Activated naive CD4-positive, alpha-beta T cell treated with Interleukin-2 at 50 U/mL for 16 hours (primary cell): ENCODE measurements around the gene WDR27.
"Not testable (repeated sequence)": the region's sequence is repeated elsewhere in the genome, so short reads cannot be mapped to it uniquely, and the experiment has no call there.

Experiments used
- DNase-seq: peaks from one replicate; pipeline ENCODE4 v3.0.0-alpha.2; 2020

WDR27 gene

GRCh38 chr6:169638915-169639314, 62.9 kb downstream of the WDR27 start:
- no peak for DNase-seq

- no peak for DNase-seq
These were observed 63.4 kb downstream of the WDR27 start for GRCh38 chr6:169638388-169638787.

- no peak for DNase-seq
These were observed 66.5 kb downstream of the WDR27 start for GRCh38 chr6:169635345-169635744.

DNA sequence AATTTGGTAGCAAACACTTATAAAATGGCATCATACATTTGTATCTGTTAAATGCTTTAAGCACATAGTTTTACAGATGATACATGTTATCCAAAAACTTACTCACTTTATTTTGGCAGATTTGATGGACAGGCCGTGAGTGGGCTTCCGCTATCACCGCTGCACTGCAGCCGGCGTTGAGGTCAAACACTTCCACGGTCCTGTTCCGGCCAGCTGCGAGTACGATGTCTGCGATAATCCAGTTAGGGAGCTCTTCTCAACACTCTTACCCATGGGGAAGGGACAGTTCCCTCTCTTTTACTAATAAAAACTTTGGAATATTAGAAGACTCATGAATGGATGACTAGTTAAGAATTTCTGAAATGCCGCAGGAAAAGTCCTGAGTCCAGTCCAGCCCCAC, 69.0 kb downstream of the WDR27 start:
- no peak for DNase-seq

GRCh38 chr6:169629256-169629655, 72.6 kb downstream of the WDR27 start:
- no peak for DNase-seq

GRCh38 chr6:169627736-169628607, 73.9 kb downstream of the WDR27 start:
- no peak for DNase-seq

- no peak for DNase-seq
These were observed 75.2 kb downstream of the WDR27 start for GRCh38 chr6:169626649-169627048.

GRCh38 chr6:169626169-169626568, 75.7 kb downstream of the WDR27 start:
- DNase-seq: no peak

GRCh38 chr6:169625376-169625775, 76.5 kb downstream of the WDR27 start:
- DNase-seq: no peak

- DNase-seq: no peak
These were observed 77.0 kb downstream of the WDR27 start for GRCh38 chr6:169624785-169625184.

DNA sequence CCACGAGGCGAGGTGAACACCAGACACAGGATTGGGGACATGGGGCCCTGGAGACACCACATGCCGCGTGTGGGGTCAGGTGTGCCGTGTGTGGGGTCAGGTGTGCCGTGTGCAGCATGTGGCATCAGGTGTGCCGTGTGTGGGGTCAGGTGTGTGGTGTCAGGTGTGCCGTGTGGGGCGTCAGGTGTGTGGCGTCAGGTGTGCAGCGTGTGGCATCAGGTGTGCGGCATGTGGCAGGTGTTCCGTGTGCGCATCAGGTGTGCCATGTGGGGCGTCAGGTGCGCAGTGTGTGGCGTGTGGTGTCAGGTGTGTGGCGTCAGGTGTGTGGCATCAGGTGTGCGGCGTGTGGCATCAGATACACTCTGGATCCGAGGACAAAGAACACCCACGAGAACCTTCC, 77.9 kb downstream of the WDR27 start:
- DNase-seq: no peak

DNA sequence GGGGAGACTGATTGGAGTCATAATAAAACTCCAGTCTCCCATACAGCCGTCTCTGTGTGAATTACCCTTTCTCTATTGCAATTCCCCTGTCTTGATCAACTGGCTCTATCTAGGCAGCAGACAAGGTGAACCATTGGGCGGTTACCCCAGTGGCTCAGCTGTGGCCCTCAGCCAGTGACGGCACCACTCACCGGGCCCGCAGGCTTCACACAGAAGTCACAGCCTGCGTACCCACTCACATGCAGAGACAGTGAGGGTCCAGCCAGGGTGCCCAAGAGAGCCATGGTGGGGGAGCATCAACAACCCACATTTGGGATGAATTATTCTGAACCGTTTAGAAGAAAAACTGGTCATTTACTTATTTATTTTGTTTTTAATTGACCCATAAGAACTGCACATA, 78.5 kb downstream of the WDR27 start:
- DNase-seq: no peak

DNA sequence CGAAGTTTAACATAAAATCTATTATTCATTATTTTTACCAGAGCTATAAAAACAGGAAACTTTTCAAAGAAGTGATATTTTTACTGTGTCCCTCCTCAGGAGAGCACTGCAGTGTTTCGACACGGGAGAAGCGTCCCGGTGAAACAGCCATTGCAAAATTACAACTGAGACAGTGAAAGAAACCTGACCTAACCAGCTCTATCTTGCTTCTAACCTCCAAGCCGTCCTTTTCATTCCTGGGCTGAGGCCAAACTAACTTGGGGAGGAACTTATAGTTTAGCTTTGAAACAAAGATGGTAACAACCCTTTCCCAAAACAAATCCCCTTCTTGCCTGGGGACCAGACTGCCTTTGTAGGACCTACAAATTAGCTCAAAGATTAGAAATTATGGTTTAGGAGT, 79.2 kb downstream of the WDR27 start:
- no peak for DNase-seq

DNA sequence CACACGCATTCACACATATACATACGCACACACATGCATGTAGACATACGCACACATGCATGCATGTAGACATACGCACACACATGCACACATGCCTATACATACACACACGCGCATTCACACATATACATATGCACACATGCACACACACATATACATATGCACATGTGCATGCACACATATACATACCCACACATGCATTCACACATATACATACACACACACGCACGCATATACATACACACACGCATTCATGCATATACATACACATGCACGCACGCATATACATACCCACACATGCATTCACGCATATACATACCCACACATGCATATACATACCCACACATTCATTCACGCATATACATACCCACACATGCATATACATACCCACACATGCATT, 80.5 kb downstream of the WDR27 start:
- DNase-seq: no peak

GRCh38 chr6:169620171-169621130, 81.4 kb downstream of the WDR27 start:
- DNase-seq: no peak

DNA sequence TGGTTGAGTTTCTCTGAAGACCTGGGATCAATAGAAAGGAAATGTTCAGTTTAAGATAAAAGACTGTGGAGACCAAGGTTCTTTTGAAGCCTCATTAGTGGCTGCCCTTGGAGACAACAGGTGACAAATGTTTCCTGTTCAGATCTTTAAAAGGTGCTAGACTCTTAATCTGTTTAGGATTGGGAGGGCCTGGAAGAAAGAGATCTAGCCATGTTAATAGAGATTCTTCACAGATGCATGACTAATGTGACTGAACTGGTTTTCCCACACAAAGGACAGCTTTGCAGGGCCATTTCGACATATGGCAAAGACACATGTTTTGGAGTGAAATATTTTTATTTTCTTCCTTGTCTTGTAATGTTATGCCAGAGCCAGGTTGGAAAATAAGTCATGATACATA, 82.2 kb downstream of the WDR27 start:
- DNase-seq: no peak

- no peak for DNase-seq
These were observed 83.0 kb downstream of the WDR27 start for GRCh38 chr6:169618526-169619490.

DNA sequence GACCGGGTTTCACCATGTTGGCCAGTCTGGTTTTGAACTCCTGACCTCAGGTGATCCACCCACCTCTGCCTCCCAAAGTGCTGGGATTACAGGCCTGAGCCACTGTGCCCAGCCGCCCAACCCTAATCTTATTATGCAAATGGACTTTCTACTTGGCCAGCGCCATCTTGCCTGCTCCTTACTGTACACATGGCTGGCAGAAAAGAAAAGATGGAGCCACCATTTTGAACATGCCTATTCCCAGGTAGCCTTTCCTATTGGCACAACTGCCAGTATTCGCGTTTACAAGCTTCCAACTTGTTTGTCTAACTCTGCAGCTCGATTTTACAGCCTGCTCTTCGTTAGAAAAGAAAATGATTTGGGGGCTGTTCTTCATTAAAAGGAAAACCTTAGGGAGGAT, 84.3 kb downstream of the WDR27 start:
- no peak for DNase-seq

DNA sequence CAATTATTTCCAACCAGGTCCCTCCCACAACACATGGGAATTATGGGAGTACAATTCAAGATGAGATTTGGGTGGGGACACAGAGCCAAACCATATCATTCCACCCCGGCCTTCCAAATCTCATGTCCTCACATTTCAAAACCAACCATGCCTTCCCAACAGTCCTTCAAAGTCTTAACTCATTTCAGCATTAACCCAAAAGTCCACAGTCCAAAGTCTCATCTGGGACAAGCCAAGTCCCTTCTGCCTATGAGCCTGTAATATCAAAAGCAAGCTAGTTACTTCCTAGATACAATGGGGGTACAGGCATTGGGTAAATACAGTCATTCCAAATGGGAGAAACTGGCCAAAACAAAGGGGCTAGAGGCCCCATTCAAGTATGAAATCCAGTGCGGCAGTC, 93.2 kb downstream of the WDR27 start:
- not testable (repeated sequence) for DNase-seq

GRCh38 chr6:169604076-169604475, 97.8 kb downstream of the WDR27 start:
- DNase-seq: no peak

DNA sequence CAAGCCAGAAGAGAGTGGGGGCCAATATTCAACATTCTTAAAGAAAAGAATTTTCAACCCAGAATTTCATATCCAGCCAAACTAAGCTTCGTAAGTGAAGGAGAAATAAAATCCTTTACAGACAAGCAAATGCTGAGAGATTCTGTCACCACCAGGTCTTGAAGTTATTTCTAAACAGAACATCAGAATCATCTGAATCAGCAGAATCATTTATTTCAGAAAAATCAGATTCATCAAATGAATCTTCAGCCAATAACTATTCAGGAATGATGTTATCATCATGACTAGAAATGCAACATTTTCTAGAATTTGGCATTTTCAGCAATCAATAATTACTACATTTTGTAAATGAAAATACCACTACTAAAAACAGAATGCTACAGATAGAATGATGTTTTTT, 100.7 kb downstream of the WDR27 start:
- DNase-seq: not testable (repeated sequence)

DNA sequence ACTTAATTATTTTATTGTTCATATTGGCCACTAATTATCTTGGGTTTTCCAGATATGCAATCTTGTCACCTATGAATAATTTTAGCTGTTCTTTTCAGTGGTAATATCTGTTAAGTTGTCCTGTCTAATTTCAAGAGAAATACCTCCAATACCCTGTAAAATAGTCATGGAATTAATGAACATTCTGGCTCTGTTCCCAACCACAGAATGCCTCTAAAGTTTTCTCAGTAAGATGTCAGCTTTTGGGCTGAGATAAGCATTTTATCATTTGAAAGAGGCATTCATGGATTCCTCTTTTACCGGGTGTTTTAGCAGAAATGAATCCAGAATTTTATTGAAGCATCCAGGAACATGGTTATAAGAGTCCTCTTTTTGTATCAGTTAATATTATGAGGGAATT, 109.3 kb downstream of the WDR27 start:
- DNase-seq: no peak

DNA sequence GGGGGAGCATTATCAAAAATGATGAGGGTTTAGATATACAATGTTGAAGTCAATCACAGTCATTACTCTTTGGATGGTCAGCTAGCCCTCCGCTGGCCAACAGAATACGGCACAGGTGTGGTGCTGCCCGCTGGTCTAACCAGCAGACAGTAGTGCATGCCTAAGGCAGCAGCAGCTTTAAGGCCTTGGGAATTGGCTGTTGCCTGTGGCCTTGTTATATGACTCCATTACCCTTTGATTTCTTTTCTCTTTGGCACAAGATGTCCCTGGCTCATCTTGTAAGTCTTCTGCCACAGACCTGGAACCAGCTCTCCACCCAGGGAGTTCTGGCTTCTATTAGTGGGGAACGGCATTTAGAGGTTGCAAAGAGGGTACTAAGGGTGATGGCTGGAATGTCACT, 110.2 kb downstream of the WDR27 start:
- DNase-seq: no peak
